SHP77 (cell line): Measurements from ENCODE around the gene MED13L.

Experiments
- DNase-seq, 2 experiments: peaks; one replicate each; lab custom pipeline; 2025; lab: John Stamatoyannopoulos, UW

MED13L gene

DNA sequence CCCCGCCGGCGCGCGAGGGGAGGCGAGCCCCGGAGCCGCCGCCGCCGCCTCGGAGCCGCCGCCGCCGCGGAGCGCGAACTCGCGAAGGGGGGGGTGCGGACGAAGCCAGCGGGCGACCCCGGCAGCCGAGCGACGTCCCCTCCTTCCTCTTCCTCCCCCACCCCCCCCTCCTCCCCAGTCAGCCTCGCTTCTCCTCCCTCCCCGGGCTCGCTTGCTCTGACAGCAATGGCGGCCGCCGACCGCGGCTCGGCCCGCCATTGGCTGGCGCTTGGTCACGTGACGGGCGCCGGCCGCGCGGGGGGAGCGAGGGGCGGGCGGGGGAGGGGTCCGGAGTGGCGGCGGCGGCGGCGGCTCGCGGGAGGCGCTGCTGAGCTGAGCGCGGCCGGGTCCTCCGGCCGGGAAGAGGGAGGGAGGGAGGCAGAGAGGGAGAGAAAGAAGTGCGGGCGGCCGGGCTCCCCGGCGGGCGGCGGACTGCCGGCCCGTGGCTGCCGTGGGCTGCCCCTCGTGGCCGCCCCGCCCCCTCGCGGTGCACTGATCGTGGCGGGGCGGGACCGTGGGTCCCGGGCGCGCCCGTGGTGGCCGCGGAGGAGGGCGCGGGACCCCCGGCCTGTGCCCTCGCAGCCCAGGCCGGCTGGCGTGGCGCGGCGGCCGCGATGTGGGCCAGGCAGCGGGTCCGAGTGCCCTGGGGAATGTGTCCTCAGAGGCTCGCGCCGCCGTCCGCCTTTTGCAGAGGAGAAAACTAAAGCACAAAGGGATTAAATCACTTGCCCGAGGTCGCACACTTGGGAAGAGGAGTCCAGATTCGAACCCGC is at the start of gene MED13L:
MED13L (minus strand) TSS at position 227 of the 812 bp plus-strand sequence. CDS start 562 bp downstream, outside the sequence.
- DNase-seq = peak; percentile 81 to 88

DNA sequence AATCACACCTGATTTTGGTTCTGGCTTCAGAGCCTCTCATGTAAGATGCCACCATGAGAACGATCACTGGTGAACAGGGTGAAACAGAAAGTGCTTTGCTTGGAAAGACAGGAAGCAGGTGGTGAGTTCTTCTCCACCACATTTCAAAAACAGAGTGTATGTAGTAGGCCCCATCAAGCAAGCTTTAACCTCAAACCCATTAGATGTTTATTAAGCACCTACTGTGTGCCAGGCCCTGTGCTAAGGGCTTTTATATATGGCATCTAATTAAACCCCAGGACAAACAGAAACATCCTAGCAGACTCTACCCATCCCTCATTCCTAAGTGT is 47.8 kb upstream of the MED13L start:
- no peak for DNase-seq

DNA sequence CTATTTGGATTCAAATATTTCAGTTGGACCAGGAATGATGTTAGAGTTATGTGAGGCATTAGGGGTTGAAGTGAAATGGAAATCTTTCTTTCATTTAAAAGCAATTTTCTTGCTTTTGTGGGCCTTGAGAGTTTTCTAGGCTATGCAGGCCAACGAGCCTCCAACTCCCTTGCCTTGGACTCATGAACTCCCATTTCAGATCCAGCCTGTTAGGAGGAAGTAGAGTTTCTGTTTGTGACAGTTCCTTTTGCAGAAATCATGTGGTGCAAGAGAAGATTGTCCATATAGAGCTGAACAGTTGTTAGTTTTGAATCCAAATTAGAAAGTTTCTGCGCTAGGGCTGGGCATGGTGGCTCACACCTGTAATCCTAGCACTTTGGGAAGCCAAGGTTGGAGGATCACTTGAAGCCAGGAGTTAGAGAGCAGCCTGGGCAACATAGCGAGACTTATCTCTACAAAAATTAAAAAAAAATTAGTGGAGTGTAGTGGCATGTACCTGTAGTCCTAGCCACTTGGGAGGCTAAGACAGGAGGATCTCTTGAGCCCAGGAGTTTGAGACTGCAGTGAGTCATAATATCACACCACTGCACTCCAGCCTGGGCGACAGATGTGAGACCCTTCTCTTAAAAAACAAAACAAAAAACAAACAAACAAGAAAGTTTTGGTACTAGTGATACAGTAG is 47.3 kb upstream of the MED13L start:
- DNase-seq = no peak

DNA sequence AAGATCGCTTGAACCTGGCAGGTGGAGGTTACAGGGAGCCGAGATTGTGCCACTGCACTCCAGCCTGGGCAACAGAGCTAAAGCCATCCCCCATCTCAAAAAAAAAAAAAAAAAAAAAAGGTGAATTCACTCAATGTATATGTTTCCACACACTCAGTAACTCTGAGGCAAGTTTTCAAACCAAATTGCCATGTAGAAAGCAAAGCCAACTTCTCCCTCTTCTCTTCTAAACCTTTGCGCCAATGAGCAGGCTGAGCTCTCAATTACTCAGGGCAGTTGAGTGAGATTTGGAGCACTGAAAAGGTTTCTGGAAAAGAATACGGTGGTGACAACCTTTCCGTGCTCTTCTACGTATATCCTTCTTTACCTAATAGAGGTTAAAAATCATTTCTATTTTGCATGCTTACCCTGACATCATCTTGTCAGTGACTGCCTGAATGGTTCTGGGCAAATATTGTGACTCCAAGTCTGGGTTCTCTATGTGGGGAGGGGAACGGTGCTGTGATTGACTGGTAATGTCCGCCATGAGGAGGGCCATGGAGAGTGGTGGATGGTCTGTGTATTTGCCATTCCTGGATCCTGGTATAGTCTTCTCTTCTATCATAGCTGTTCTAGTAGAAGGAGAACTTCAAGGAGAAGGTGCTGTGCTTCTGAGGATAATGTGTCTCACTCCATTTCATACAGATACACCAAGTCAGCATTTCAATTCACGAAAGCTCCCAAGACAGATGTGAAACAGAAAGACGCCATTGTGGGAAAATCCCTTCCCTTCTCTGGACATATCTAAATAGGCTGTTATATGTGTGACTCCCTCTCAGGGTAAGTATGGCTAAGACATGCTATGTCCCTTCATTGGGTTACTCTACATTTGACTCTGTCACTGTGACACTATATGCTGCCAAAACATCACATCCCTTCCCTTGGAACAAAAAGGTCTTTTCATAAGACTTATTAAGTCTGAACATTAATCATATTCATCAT is 46.2 kb upstream of the MED13L start:
- no peak for DNase-seq

DNA sequence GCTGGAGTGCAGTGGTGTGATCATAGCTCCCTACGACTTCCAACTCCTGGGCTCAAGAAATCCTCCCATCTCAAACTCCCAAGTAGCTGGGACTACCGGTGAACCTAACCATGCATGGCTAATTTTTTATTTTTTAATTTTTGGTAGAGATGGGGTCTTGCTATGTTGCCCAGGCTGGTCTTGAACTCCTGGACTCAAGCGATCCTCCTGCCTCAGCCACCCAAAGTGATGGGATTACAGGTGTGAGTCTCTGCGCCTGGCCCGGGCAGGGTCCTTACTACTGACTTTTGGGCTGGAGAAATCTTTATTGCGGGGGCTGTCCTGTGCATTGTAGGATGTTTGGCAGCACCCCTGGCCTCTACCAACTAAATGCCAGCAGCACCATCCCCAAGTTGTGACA is 44.4 kb upstream of the MED13L start:
- no peak for DNase-seq

DNA sequence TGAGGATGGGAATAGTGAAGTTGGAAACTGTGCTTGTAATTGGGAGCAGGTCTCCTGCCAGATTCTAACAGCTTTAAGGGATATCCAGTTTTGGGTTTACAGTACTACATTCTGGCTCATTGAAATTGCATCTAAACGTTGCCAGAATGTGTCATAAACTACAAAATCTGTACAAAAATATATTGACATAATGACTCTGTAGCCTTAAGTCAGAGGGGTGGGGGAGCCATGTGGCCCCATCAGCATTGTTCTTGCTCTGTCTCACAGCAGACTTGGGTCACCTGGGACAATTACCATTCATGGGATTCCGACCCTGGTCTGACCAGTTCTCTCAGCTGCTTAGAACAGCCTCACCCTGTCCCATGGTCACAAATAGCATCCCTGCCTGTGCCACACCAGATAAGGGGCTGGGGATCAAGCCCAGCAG is 43.3 kb upstream of the MED13L start:
- no peak for DNase-seq

DNA sequence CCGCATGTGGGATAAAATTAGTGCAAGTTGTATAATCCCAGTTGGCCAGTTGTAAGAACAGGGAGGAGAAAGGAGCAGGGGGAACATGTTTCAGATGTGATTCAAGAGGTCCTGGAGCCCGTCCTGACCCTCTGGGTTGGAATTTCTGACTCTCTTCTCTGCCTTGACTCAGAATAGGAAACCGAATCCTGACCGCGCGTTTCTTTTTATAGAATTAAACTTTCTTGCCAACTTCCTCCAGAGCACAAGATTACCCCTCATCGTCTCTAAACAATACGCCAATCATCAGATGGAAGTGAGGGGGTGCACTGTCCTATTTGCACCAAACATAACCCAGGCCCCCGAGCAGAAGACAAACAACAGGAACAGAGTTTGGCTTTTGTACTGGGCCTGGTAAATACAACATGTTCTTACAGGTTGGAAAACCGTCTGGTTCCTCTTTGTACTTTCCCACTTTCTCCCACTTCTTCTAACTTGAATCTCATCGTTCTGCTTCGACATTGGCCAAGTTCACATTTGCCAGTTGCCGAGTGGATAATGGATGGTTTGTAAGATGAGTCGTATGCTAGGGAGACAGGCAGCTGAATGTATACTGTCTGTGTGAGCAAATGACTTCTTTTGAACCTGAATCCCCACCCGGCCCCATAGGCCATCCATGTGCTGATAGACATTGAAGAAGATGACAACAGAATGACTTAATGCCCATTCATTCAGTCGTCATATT is 42.6 kb upstream of the MED13L start:
- DNase-seq = no peak

DNA sequence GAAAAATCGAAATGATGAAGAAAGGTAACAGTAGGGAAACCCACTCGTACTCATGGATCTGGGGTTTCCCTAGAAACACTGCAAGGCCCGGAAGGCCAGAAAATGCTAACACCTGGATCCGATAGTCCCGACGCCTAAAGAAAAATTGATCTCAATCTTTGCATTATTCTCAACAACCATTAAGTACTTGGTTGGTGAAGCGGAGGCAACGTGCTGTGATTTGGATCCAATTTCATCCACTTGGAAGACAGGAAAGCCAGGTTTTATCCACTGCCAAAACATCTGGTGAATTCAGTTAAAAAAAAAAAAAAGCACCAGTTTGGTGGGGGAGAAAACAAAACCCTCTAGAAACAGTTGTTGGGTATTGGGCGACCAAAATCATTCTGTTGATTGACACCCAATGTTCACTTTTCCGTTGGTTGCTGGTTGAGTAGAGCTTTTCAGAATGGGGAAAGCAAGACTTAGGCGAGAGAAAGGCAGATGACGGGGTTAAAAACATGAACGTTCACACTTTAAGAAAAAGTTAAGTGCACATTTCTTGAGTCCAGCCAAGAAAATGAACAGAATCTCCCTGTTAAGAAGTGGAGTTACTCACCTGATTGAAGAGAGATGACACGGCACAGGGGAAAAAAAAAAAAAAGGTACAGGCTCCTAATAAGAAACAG is 41.9 kb upstream of the MED13L start:
- no peak for DNase-seq

DNA sequence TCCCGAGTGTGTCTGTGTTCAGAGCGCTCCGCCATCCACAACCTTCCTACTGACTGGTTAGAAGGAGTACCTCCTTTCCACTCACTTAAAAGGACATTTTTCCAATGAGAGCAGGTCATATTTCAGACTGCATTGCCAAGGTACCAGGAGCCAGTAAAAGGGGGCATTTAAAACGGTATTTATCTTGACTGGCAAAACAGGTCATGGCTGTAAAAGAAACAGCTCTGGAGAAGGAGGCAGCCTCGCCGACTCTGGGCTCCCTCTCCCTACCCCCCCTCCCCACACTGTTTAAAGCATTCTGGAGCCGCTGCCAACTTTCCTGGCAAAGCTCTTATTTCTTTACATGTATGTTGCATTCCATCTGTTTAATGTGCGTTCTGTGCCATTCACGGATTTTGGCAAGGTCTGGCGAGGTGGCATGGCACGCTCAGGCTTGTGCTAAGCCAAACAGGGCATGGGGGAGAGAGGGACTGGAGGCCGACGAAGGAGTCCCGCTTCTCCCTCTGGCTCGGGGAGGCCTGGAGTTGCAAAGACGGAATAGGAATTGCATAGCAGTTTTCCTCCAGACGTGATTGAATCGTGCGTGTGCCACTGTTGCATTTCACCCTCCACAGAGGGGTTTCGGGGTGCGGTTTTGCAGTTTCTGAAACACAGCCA is 41.2 kb upstream of the MED13L start:
- no peak for DNase-seq

DNA sequence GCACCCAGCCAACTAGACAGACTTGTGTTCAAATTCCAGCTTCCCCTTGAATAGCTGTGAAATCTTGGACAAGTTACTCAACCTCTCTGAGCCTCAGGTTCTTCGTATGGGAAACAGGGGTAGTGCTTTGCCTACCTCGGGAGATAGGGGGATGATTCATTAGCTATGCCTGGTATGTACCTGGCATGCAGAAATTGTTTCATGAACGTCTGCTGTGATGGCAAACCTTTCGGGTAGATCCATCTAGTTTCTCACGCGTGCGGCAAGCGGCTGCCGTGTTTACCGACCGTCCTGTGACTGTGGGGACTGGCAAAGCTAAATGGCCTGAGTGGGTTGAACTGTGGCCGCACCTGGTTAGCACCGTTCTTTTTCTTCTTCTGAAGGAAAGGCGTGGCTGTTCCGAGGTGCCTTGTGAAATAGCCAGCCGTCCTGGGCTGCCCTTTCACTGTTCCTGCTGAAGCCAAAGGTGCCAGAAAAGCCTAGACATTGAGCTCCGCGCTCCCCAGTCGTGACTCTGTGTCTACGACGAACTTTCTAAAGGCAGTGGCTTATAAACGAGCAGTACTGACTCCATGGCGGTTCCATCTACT is 40.6 kb upstream of the MED13L start:
- no peak for DNase-seq

DNA sequence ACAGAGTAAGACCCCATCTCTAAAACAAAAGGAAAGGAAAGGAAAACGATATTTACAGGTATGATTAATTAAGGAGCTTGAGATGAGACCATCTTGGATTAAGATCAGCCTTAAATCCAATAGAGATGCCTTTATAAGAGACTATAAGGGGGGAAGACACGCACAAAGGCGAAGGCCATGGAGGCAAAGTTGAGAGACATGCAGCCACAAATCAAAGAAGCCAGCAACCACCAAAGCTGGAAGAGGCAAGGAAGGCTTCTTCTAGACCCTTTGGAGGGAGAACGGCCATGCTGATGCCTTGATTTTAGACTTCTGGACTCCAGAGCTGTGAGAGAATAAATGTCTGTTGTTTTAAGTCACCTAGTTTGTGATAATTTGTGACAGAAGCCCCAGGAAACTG is 39.6 kb upstream of the MED13L start:
- DNase-seq = no peak

DNA sequence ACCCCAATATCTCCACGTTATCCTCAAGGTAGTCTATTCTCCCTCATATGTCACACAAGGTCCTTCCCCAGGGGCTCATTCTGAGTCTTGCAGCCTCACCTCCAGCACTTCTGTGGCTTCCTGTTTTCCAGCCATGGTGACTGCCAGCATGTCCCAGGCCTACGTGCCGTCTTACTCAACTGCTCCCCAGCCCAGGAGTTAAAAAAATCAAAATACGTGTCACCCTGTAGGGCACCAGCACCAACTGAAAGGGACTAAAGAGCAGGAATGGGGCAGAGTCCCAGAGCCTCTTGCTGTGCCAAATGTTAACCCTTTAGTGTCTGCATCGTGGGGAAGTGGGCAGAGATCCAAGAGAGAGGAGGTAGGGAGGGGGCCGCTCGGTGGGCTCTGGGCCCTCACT is 37.0 kb upstream of the MED13L start:
- DNase-seq = no peak

DNA sequence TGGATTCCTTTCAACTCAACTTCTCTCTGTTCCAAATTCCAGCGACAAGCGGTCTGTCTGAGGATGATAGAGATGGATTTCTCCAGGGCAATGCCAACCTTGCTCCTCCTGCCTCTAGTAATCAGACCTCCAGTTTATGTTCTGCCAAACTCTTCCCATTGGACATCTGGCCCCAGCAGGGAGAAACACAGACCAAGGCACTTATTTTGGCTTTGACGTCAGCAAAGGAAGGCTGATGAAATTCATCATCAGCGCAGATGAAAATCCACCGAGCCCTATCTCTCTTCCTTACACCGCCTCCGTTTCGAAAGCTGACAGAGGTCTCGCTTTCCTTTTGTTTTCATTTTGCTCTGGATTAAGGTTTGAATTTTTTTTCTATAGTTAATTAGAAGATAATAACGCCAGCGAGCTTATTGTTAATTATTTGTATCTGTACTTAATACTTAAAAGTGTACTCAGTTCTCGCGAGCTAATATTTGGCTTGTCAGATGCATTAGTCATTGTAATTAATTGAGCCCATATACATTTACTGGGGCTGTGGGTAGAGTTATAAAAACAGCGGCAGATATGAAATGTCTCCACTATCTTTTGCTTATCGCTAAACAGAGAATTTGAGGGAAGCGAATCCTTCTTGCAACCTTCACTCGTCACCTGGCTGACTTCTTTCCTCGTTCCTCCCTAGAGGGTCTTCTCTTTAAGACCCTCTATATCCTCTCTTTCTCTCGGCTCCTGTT is 35.9 kb upstream of the MED13L start:
- DNase-seq = no peak

DNA sequence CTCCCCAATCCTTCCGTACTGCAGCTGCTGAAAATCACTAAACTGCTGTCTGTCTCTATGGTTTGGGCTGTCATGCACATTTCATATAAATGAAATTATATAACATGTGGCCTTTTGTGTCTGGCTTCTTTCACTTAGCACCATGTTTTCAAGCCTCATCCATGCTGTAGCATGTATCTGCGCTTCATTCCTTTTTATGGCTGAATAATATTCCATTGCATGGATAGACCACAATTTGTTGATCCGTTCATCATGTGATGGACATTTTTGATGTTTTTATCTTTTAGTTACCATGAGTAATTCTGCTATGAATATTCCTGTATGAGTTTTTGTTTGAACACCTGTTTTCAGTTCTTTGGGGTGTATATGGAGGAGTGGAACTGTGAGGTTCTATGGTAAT is 32.6 kb upstream of the MED13L start:
- no peak for DNase-seq

DNA sequence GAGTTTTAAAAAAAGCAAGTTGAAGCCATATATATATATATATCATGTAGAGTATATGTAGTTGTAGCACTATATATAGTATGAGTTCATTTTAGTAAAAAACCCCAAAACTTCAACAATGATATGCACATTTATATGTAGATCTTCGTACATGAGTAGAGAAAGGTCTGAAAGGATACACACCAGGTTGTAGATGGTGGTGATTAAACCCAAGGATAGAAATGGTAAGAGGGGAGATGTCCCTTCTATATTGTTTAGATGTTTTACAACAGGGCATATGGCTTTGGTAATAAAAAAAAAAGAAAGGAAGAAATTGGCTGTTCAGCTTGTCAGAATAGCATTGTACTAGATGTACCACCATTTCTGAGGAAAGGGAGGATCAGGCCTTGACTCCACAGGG is 31.9 kb upstream of the MED13L start:
- DNase-seq = no peak

DNA sequence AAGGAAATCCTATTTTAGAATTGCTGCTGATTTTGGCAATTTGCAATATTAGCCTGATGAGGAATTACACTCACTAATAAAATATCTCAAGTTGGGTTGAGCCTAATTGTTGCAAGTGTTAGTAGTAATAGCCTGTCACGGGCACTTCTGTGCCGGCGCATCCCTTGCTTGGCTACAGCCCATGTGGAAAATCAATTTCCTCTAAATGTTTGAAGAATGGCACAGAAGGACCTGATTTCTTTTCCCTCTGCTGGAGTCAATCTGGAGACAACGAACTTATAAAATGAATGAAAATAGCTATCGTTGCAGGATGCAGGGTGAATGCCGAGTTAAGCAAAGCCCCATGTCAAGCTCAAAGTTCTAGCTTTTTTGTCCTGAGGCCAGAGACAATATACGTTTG is 31.2 kb upstream of the MED13L start:
- no peak for DNase-seq

DNA sequence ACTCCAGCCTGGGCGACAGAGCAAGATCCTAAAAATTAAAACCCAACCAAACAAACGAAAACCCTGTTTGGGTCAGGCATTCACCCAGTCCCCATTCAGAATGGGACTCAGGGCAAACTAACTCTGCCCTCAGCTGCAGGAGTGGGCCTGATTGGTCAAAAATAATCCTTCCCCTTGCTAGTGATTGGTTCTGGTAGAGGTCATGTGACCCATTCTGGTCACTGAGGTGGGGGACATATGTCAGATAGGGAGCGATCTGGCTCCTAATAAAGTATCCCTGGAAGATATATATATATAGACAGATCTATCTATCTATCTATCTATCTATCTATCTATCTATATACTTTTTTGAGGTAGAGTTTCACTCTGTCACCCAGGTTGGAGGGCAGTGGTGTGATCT is 29.5 kb upstream of the MED13L start:
- no peak for DNase-seq

DNA sequence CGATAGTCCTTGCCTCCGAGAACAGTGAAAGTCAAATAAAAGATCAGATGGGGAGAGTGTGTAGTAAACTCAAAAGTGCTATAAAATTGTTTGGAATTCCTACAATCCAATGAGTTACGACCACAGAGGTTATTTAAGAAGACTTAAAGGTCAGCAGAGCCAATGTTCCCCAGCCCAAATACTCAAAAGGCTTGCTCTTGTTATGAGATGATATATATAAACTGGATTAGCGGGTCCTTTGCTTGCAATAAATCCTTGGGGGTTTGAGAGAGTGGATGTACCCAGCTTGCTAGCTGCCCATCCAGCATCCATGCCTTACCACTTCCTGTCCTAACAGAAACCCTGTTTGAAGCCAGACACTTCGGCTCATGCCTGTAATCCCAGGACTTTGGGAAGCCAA is 29.0 kb upstream of the MED13L start:
- DNase-seq = no peak

DNA sequence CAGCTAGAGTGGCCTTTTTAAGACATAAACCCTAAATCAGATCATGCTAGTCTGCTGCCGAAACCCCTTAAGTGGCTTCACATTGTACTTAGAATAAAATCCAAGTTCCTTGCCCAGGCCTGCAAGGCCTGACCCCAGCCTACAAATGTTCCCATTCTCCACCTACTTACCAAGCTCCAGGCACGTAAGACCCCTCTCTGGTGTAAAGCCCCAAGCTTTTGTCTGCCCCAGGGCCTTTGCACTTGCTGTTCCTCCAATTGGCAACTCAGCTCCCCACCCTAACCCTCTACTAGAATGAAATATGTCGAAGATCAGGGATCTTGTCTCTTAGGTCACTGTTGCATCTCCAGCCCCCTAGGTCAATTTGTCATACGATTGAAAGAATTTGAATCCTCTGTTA is 27.1 kb upstream of the MED13L start:
- DNase-seq = no peak

DNA sequence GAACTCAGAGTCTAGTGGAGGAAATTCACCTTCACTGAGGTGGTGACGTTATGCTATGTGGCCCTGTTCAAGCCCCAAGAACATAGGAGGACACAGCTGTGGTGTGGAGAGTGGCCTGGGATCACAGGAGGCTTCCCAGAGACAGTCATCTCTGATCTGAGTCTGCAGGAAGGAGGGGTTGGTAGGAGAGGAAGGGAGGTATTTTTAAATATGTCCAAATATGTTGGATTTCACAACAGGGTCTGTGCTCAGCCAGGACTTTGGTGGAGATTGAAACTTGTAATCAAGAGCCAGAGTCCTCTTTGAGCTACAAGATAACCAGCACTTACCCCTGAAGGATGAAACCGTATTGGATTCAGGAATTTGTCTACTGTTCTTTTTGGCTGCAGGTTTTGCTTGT is 26.4 kb upstream of the MED13L start:
- no peak for DNase-seq
